KG1 (cell line): ENCODE data around the gene PRSS56.
"Not testable (repeated sequence)": the region's sequence is repeated elsewhere in the genome, so short reads cannot be mapped to it uniquely, and the experiment has no call there.

ENCODE experiments used
- DNase-seq: peaks from one replicate; lab custom pipeline; 2025; lab: John Stamatoyannopoulos, UW

Gene PRSS56

DNA sequence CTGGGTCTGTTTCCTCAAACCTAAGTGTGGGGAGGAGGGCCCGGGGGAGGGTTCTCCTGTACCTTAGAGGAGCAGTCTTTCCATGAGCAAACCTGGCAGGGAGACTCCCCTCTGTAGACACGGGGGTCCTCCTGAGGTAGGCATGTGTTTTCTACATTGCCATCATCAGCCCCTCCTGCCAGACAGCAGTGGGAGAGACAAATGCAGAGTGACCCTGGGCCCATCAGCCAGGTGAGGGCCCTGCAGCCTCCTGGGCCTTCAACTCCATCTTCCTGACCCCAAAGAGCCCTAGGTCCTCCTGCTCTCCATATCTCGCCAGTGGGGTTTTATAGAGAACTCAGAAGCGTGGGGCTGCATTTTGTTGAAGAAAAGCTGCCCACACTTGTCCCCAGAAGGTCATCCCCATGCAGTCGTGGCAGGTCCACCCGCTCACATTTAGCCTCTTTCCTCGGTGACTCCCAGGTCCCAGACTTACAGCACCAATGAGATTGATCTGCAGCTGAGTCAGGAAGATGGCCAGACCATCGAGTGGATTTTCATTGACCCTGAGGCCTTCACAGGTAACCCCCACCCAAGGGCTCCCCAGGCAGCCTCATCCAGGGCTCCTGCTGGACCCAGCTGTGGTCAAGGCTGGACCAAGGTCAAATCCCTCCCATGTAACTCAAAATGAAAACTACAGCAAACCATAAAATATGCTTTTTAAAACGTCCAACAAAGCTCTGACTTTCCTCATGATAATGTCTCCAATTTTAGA is 21.9 kb downstream of the PRSS56 start:
- no peak for DNase-seq

DNA sequence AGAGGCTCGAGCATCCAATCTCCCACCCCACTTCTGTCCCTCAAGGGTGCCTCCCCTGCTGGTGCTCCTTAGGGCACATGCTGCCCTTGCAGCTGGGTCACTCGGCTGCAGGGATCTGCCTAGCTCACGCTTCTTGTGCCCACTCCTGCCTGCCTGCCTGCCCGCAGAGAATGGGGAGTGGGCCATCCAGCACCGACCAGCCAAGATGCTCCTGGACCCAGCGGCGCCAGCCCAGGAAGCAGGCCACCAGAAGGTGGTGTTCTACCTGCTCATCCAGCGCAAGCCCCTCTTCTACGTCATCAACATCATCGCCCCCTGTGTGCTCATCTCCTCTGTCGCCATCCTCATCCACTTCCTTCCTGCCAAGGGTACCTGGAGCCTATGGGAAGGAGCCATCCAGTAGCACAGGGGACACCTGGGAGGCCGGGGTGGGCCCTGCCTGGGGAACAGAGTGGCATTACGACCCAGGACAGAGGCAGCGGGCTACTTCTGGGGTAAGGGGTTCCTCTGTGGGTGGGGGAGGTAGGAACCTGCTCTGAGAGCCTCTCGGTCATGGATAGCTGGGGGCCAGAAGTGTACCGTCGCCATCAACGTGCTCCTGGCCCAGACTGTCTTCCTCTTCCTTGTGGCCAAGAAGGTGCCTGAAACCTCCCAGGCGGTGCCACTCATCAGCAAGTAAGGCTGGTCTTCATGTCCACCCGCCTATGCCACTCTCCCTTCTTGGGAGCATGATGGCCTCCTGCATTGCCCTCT is 22.7 kb downstream of the PRSS56 start:
- DNase-seq, result no peak

- DNase-seq, result no peak
Observed at GRCh38 chr2:232543491-232543890, 23.3 kb downstream of the PRSS56 start.

DNA sequence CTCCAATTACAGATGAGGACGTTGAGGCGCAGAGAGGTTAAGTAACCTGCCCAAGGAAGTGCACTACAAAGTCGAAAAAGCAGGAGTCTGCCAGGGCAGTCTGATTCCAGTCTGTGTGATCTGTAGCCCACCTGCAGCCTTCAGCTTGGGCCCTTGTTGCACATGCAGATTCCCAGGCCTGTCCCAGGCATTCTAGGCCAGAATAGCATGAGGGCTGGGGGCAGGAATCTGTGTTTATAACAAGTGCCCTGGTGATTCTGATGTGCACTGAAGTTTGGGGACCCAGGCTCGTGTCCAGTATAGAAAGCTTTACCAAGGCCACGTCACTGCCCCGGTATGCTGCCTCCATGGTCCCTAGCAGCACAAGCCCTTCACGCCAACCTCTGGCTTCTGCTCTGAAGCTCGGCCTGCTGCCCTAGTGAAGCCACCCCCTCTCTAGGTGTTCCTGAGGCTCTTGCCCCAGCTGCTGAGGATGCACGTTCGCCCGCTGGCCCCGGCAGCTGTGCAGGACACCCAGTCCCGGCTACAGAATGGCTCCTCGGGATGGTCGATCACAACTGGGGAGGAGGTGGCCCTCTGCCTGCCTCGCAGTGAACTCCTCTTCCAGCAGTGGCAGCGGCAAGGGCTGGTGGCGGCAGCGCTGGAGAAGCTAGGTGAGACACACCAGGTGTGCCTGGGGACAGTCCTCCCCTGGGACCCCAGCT is 23.9 kb downstream of the PRSS56 start:
- DNase-seq, result no peak

- no peak for DNase-seq
Observed at GRCh38 chr2:232544674-232545073, 24.5 kb downstream of the PRSS56 start.

GRCh38 chr2:232545511-232546375 is 25.6 kb downstream of the PRSS56 start:
- DNase-seq, result no peak

GRCh38 chr2:232547991-232548390 is 27.8 kb downstream of the PRSS56 start:
- DNase-seq, result no peak

DNA sequence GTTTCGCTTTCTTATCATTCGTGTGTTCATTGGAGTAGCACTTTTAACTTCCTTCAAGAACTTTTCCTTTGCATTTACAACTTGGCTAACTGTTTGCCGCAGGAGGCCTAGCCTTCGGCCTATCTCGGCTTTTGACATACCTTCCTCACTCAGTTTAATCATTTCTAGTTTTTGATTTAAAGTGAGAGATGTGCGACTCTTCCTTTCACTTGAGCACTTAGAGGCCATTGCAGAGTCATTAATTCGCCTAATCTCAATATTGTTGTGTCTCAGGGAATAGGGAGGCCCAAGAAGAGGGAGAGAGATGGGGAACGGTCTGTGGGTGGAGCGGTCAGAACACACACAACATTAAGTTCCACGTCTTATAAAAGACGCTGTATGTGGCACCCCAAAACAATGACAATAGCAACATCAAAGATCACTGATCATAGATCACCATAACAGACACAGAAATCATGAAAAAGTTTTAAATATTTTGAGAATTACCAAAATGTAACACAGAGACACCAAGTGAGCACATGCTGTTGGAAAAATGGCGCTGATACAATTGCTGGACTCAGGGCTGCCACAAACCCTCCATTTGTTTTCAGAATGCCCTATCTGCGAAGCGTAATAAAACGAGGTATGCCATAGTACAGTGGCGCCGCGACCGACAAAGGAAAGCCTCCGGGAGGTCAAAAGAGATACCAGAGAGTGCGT is 29.6 kb downstream of the PRSS56 start:
- peak; percentile 69 for DNase-seq

DNA sequence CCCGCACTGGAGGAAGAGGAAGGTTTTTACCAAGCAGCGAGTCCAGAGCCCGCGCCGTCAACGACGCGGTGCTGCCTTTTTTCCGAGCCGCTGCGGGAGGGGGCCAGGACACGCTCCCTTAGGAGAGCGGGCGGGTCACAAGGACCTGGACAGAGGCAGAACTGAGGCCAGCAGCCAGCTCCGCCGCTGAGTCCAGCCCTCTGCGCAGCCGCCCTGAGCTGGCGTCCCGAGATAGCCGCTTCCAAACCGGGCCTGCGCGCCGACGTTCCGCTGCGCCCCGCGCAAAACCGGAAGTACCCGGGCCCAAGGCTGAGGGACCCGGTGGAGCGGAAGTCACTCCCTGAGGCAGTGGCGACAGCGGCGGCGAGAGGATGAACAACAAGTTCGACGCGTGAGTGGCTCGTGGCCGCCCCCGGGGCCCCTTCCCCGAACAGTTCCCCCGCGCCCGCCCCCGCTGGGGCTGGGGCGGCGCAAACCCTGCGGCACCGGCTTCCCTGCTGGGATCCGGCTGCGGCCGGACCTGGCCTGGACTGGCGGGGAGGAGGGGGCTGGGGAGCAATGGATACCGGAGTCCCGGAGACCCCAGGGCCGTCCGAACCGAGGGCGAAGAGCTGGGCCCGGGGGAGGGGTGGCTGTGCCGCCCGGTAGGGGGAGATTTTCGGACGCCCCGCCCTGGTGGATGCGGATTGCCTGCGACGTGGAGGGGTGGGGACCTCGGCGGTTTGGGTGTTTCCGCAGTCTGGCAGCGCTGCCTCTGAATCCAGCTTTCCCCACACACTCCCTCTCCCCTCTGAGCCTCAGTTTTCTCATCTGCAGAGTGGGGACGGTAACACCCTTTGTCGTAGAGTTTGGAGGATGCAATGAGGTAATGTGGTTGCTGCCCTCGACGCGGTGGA is 30.4 kb downstream of the PRSS56 start, which contains the start of the genes EIF4E2 and TIGD1:
TSS of gene EIF4E2 (plus strand) at position 336 of the 896 bp plus-strand sequence. CDS start at position 372, 36 bp downstream.
TSS of gene TIGD1 (minus strand) at position 204 of the 896 bp plus-strand sequence. CDS start 675 bp downstream, outside the sequence.
- peak; percentile 86 for DNase-seq

DNA sequence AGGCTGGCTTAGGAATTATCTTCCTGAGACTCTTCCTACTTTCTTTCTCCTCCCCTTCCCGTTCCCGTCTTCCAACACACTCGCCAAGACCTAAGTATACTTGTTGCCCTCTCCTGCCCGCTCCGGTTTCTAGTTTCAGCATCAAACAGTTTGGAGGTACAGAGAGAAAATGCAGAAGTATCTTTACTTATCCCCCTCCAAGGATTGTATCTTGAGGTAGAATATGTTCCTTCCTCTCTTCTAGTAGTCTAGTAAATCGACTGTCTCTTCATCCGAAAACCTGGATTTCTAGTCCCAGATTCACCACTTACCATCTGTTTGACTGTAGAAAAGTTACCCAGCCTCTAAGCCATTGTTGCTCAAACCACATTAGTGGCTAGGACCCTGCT is 31.1 kb downstream of the PRSS56 start:
- no peak for DNase-seq

DNA sequence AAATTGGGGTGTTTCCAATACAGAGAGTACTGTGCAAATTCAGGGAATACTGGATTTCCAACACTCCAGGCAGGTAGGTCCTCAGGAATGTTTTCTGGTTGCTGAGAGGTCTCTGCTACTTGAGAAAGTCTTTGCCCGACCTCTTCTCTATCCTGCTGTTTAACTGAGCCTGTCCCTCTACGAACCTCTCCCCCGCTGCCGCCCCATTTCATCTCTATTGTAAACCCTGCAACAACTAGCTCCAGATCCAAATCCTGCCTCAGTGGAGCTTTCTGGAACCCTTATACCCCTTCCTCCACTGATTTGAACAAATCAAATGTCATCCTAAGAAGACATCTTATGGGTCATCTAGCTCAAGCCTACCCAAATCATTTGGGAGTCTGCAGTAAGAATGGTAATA is 31.6 kb downstream of the PRSS56 start:
- DNase-seq, result no peak

DNA sequence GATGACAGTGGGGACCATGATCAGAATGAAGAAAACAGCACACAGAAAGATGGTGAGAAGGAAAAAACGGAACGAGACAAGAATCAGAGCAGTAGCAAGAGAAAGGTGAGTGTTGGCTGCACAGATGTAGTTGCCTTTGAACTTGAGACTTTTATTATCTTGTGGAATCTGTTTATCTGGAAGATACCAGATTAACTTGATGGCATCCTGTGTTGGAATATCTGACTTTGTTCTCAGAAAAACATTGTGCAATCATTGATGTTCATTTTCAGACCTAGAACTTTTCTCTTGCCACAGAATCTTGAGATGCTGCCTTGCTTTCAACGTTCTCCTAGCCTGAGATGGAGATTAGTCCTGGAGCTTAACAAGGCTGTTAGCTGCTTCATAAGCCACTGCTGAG is 36.2 kb downstream of the PRSS56 start:
- DNase-seq, result no peak

DNA sequence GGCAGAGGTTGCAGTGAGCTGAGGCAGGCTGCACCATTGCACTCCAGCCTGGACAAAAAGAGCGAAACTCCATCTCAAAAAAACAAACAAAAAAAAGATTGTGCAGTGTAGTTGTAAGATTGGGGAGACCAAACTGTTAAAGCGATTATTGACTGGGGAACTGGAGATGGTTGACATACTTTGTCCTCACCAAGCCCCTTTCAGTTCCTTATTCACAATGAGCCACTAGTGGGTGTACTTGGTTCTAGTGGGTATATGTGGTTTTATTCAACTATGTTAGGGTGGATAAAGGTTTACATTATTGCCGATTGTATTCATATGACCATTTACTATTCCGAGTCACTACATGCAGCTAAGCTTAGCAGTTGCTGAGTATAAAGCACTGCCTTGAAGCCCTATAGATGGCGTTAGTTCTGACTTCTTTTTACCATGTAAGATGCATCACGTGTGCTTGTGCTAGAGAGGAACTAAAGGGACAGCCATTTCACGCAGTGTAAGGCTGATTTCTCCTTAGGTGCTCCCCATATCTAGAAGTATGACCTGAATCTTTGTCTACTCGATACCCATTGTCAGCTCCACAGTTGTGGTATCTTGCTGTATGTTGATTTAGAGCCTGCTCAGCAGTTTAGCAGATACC is 42.4 kb downstream of the PRSS56 start:
- DNase-seq, result no peak

DNA sequence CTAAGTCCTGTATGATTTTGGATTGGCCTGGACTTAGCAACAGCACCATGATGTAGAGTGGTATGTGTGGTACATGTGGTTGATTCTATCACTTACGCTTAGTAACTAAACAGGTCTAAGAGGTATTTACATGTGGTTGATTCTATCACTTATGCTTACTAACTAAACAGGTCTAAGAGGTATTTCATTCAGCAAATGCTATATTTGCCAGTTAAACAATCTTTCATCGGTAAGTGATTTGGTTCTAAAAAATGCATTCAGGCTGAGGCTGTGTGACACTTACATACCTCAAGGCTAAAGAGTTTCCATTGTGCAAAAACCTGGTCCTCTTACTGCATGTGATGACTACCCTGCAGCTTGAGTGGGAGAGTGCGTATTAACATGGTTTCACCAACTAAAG is 43.4 kb downstream of the PRSS56 start:
- no peak for DNase-seq

GRCh38 chr2:232567721-232568120 is 47.5 kb downstream of the PRSS56 start:
- no peak for DNase-seq

- no peak for DNase-seq
Observed at GRCh38 chr2:232568161-232568560, 48.0 kb downstream of the PRSS56 start.

GRCh38 chr2:232569541-232569940 is 49.4 kb downstream of the PRSS56 start:
- DNase-seq, result no peak

GRCh38 chr2:232570481-232570880 is 50.3 kb downstream of the PRSS56 start:
- not testable (repeated sequence) for DNase-seq

DNA sequence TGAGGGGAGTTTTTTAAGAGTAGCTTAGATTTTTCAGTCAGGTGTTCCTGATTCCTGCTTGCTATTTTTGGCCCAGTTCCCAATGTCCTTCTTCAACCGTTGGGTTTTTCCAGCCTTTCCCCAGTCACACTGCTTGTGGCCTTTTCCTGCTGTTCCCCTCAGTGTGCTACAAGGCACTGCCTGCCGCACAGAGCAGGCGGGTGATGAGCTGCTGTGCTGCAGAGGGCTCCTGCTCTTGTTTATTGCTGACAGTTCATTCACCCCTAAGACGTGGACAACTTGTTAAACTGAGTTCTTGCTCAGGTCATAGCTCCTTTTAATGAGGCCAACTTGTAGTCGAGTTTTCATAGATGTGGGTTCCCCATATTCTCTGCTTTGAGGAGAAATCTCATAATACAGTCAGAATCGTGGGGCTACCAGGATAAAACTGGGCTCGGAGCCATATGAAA is 50.9 kb downstream of the PRSS56 start:
- no peak for DNase-seq
